Bone marrow (tissue), 2 donors: Measurements from ENCODE around the gene MS4A13.
"Not testable (repeated sequence)": the region's sequence is repeated elsewhere in the genome, so short reads cannot be mapped to it uniquely, and the experiment has no call there.

Source experiments
- DNase-seq, 2 donors: peaks; one replicate each; lab custom pipeline; 2025; lab: John Stamatoyannopoulos, UW

MS4A13 gene

GRCh38 chr11:60515144-60515855 is at the start of gene MS4A13:
MS4A13 (plus strand) TSS chr11:60515392; CDS start chr11:60518084, 2,692 bp downstream.
- DNase-seq = no peak

DNA sequence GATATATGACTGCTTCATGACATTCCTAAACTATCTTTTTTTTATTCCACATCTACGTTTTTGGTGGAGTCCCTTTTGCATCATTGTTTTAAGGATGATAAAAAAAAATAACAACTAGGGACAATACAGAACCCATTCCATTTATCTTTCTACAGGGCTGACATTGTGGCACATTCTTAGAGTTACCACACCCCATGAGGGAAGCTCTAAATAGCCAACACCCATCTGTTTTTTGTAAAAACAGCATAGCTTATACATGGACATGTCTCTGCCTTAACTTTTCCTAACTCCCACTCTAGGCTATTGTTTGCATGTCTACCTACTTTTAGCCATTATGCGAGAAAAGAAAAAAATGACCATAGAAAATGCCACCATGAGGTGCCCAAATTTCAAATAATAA is 46.4 kb upstream of the MS4A13 start:
- DNase-seq = no peak

GRCh38 chr11:60469723-60470122 is 45.5 kb upstream of the MS4A13 start:
- no peak for DNase-seq

DNA sequence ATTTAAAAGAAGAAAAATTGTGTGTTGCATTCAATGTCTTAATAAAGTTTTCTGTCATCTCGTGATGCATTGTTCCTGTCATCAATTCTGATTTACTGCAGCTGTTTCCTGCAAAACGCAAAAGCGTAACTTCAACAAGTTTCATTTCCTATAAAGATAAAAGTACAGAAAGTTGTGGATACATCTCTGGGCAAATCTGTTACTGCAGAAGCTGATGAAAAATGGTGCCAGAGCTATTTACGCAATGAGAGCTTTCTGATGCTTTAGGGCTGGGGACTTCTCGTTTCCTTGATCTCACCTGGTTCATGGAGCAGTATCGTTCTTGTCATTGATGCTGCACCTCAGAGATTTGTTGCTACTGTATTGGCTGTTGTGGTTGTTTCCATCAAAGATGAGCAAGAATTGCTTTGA is 38.2 kb upstream of the MS4A13 start:
- DNase-seq = peak in 1 of 2 donors; percentile 39

- peak in 1 of 2 donors; percentile 67 for DNase-seq
These were observed 32.8 kb upstream of the MS4A13 start for GRCh38 chr11:60482361-60482760.

GRCh38 chr11:60485987-60486386 is 29.2 kb upstream of the MS4A13 start:
- no peak for DNase-seq

DNA sequence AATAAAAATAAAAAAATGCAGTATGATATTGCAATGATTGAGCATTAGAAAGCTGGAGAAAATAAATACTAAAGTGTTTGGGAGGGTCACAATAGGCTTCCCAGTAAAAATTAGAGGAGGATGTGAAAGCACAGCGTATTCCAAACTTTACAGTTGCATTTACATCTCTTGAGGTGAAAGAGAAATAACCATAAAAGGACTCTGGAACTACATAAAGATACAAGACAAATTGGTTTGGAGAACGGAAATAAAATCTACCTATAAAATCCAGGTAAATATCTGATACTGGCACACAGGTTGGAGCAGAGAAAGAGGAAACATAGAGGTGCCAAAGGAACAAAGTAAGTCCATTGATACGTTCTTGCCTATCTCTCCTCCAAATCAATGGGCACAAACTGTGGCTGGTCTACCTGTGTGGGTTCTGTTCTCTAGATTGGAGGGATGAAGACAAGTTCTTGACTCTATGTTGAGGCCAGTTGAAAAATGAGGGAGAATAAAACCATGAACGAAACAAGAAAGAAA is 22.6 kb upstream of the MS4A13 start, which contains the start of gene MS4A12:
TSS of gene MS4A12 (plus strand) at position 291 of the 522 bp plus-strand sequence. CDS start 4,541 bp downstream, outside the sequence.
- DNase-seq = no peak

DNA sequence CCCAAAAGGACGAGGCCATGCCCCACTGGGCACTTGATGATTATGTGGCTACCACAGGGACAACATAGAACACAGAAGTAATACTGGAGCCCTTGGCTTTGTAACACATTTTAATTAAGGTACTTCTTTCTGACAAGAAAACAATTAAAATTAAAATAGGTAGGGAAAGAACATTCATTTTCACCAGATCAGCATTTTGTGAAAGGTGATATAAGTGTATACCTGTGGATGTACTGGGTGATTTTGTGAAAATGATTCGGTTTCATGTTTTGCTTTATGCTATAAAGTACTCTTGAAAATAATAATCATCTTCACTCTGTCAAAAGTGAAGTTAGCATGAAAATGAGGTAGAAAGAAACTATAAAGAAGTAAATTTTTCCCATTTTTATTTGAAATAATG is 21.7 kb upstream of the MS4A13 start:
- no peak for DNase-seq

GRCh38 chr11:60498399-60498798 is 16.8 kb upstream of the MS4A13 start:
- DNase-seq = no peak

GRCh38 chr11:60498853-60499252 is 16.3 kb upstream of the MS4A13 start:
- DNase-seq = peak in 1 of 2 donors; percentile 20

- no peak for DNase-seq
These were observed 14.8 kb upstream of the MS4A13 start for GRCh38 chr11:60500276-60500910.

DNA sequence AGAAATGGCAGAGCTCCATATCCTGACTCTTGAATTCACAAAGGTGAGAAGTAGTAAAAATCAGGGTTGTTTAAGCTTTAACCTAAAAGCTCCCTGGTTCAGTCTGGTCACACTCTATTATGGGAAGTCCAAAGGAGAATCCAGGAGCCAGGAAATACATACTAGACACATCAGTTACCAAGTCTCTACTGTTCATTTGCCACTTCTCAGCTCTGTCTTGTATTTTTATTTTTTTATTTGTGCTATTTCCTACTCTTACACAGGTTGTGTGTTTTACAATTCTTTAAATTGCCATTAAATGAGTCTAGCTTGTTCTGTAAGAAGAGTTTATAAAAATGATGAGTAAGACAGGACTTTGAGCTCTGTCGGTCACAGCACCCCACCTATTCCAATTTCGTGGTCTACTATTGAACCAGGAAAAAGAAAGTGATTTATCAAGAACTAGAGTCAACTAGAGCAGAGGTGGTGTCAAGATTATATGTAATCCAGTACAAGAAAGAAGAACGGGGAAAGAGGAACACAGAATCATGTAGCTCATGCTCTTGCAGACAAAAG is 12.9 kb upstream of the MS4A13 start:
- DNase-seq = no peak

DNA sequence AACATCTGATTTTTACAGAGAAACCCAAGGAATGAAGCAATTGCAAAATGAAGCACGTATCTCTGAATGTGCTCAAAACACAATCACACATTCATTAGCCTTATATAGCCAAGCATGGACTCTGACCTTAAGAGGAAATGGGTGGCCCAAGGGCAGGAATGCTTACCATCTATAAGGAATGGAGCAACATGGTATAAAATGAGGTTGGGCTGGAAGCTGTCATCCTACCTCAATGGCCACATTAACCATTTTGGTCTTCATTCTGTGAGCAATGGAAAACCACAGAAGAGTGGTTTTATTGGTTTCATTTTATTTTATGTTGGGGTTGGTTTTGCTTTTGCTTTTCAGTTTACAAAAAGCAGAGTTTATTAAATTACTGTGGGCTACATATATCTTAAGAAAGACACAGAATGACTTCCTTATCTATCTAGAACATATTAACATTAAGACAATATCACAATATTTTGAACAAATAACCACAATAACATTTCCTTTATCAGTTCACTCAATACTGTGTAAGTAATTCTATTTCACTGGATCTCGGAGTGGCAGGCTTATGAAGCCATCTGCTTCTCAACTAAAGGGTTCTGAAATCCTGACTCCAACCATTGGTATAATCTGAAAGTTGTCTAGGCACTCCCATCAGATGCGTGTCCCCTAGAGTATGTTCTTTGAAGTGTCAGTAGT is 10.8 kb upstream of the MS4A13 start:
- DNase-seq = no peak

DNA sequence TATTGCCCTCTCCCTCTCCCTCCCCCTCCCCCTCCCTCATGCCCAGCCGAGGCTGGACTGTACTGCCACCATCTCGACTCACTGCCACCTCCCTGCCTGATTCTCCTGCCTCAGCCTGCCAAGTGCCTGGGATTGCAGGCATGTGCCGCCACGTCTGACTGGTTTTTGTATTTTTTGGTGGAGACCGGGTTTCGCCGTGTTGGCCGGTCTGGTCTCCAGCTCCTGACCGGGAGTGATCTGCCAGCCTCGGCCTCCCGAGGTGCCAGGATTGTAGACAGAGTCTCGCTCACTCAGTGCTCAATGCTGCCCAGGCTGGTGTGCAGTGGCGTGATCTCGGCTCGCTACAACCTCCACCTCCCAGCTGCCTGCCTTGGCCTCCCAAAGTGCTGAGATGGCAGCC is 5.6 kb upstream of the MS4A13 start:
- not testable (repeated sequence) for DNase-seq

- not testable (repeated sequence) for DNase-seq
These were observed 5.0 kb upstream of the MS4A13 start for GRCh38 chr11:60510209-60510608.

GRCh38 chr11:60511393-60511792 is 3.8 kb upstream of the MS4A13 start:
- DNase-seq = no peak

GRCh38 chr11:60512651-60513225 is 2.5 kb upstream of the MS4A13 start:
- DNase-seq = no peak

DNA sequence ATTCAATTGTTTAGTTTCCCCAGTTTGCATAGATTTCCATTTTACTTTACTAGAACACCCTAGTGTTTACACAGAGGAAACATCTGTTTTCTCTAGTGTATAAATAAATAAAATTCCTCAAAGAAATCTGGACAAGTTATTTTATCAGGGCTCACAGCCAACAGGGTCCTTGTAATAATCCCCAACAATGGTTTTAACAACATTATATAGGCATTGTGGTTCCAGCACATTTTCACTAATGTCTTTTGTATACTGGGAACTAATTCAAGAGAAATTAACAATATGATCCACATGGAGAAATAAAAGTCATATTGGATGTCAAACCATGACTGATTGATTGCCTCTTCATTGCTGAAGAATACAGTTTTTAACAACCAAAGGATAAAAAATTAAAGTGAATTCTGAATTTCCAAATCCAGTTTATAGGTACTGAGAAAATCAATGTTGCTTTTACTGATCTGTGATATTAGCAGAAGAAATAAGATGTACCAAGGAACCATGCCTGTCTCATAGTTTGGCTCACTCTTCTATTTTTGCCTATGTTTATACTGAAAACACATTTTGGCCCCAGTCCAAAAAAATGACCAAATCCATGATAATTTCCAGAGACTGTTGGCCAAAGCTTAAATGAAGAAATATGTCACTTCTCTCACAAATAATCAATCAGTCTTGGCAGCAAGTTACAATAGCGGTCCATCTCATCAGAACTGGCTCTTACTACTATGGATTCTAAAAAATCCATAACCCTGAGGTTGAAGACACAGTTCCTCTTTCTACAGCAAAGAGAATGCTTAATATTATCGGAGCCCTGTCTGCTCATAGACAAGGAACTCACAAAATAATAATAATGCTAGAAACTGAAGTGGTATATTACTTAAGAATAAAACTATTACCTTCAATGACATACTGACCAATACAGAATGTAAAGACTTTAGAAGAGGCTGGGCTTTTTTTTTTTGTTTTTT is 1.4 kb upstream of the MS4A13 start:
- no peak for DNase-seq

- DNase-seq = no peak
These were observed 13.3 kb downstream of the MS4A13 start for GRCh38 chr11:60528465-60528864.

GRCh38 chr11:60528934-60529333 is 13.7 kb downstream of the MS4A13 start:
- peak in 1 of 2 donors; percentile 57 for DNase-seq
